A549 treated with CORT108297 at 1 μM for 4 hours (cell line): Measurements from ENCODE around the gene MAPKAPK2. TPM values are rescaled to one million over a fixed set of nuclear protein-coding genes. Genes with fewer than 3 reads are reported as not detected.

Source experiments
- total RNA-seq: library from RNA; stranded (reverse); fragments of 200-300 nt; extraction: Qiagen RNA extraction; gene quantifications from 5 replicates; pipeline ENCODE4 v1.2.3, GENCODE V29; 2022

MAPKAPK2 gene
- total RNA-seq, result 61.6 to 72.7 TPM (median 67.9 TPM) in 5 replicates

DNA sequence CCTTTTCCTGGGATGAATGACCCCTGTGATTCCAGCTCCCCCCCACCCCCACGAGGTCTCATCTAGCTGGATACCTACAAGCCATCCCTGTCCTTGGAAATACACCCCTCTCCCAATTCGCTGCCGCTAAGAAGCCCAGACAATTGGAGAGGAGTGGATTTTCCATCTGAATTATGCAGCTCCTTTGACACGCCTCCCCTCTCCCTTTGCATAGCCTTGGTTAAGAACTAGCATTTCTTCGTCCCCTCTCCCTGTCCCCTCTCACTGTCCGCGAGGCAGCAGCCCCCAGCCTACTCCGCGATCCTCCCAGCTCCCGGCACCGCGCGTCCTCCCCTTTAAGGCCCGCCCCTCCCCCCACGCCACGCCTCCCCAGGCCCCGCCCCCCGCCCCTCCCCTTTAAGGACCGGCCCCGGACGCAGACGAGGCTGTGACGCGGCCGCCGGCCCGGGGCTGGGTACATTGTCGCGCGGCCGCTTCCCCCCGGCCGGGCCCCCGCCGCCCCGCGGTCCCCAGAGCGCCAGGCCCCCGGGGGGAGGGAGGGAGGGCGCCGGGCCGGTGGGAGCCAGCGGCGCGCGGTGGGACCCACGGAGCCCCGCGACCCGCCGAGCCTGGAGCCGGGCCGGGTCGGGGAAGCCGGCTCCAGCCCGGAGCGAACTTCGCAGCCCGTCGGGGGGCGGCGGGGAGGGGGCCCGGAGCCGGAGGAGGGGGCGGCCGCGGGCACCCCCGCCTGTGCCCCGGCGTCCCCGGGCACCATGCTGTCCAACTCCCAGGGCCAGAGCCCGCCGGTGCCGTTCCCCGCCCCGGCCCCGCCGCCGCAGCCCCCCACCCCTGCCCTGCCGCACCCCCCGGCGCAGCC is at the start of gene MAPKAPK2:
Gene MAPKAPK2 (plus strand): TSS at position 428 of the 856 bp plus-strand sequence. CDS start 325 bp downstream, at position 753.

DNA sequence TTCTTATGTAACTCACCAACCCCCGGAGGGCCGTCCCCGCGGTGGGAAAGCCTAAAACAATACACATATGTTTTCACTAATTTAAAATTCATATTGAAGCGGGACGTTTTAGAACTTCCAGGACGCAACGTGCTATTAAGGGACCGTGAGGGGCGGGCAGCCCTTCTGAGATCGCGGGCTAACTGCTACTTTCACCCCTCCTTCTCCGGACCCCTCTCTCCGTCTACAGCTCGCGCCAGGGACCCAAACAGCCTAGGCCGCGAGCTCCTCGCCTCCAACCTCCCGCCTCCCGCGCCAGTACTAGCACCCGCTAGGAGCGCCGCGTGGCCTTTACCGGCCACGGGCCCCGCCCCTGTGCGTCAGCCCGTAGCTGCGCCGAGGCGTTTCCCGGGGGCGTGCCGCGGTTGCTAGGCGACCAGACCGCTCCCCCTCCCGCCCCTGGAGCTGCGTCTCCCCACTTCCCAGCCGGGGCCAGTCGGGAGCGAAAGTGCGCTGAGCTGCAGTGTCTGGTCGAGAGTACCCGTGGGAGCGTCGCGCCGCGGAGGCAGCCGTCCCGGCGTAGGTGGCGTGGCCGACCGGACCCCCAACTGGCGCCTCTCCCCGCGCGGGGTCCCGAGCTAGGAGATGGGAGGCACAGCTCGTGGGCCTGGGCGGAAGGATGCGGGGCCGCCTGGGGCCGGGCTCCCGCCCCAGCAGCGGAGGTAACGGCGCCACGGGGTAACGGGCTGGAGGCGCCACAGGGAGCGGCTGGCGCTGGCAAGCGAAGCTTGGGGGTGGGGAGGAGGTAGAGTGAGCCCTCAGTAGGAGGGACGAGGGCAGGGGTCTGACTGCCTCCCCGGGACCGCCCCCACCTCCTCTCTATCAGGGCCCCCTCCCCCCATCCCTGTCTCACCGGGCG is 49.4 kb upstream of the MAPKAPK2 start, which contains the start of gene DYRK3:
Gene DYRK3 (plus strand): TSS at position 457 of the 898 bp plus-strand sequence. CDS start 168 bp downstream, at position 625.

DNA sequence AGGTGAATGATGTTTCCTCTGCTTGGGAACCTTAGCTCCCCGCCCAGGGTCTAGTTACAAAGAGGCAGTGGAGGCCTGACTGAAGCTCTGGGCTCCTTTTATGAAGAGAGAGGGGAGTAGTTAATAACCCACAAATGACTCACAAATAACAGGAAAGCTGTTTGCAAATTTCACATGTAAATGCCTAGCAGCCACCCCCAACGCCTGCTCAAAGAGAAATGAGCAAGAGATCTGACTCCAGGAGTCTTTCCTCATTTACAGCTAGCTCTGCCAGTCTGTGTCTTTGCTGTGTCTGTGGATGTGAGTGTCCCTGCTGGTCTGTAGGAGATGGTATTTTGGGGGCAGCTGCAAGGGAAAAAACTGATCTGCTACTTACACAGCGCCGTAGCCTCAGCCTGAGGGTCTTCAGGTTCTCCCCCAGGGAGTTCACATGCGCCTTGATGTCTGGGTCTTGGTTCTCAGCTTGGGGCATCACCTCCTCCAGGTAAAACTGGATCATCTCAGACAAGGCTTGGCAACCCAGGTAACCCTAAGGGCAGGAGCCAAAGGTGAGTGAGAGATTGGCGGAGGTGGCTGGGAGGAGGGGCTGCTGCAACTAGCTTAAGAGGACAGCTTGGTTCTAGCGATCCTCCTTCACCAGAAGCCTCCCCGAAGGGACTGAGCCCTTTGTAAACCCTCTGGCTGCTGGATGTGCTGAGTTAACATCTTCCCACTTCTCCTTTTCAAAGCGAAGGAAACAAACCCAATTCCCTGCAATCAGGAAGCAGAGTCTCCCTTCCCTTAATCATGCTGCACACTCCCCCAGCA is 86.0 kb downstream of the MAPKAPK2 start, which contains the start of gene IL19:
Gene IL19 (plus strand): TSS at position 243 of the 807 bp plus-strand sequence. CDS start 65,890 bp downstream, outside the sequence.

DNA sequence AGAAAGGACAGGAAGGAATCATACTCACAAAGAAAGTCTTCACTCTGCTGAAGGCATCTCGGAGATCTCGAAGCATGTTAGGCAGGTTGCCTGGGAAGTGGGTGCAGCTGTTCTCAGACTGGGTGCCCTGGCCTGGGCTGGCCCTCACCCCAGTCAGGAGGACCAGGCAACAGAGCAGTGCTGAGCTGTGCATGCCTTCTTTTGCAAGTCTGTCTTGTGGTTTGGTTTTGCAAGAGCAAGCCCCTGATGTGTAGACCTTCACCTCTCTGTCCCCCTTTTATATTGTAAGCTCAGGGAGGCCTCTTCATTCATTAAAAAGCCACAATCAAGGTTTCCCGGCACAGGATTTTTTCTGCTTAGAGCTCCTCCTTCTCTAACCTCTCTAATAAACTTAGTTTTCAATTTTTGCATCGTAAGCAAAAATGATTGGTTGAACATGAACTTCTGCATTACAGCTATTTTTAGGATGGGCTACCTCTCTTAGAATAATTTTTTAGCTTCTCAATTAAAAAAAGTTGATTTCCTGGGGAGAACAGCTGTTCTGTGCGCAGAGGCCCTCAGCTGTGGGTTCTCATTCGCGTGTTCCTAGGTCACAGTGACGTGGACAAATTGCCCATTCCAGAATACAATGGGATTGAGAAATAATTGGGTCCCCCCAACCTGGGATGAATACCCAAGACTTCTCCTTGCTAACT is 87.7 kb downstream of the MAPKAPK2 start, which contains the start of gene IL10:
Gene IL10 (minus strand): TSS at position 252 of the 695 bp plus-strand sequence. CDS start 59 bp downstream, at position 193.

Other genes starting within 250 kb of the MAPKAPK2 start
- gene IKBKE, start 214.4 kb upstream of the MAPKAPK2 start, total RNA-seq, result 6.3 to 9.1 TPM (median 7.8 TPM) in 5 replicates
- 1.1 to 1.4 TPM (median 1.2 TPM) in 5 replicates for gene RASSF5, start 177.4 kb upstream of the MAPKAPK2 start, total RNA-seq
- gene EIF2D, start 72.4 kb upstream of the MAPKAPK2 start, total RNA-seq, result 32.0 to 35.2 TPM (median 33.9 TPM) in 5 replicates
- 8.3 to 10.3 TPM (median 9.1 TPM) in 5 replicates for gene DYRK3, start 49.4 kb upstream of the MAPKAPK2 start, total RNA-seq
- not detected in 5 replicates for gene IL19, start 85.9 kb downstream of the MAPKAPK2 start, total RNA-seq
- not detected in 5 replicates for gene IL10, start 87.6 kb downstream of the MAPKAPK2 start, total RNA-seq
- 0.06 TPM in 1 of 5 replicates, not detected in the others for gene IL20, start 180.7 kb downstream of the MAPKAPK2 start, total RNA-seq
- gene IL24, start 212.5 kb downstream of the MAPKAPK2 start, total RNA-seq, result 0.27 to 0.57 TPM (median 0.33 TPM) in 5 replicates
- 3.3 to 6.3 TPM (median 4.9 TPM) in 5 replicates for gene FCMR, start 237.0 kb downstream of the MAPKAPK2 start, total RNA-seq